Liver (tissue), 9 donors: ENCODE results near the gene MAGIX. TPM values are rescaled to one million over a fixed set of nuclear protein-coding genes. Genes with fewer than 3 reads are reported as not detected.

Source experiments
- DNase-seq: peaks from one replicate; pipeline ENCODE4 v3.0.0-alpha.2; 2017; ENCODE audit warnings: low spot score
- H3K27ac ChIP-seq, 2 donors: one replicate each; pipeline ENCODE4 v1.7.0; 2013; ENCODE audit warnings: inconsistent platforms in 2 of 2, low read length in 2 of 2, control low read depth in 1 of 2, low read depth in 1 of 2, mild to moderate bottlenecking in 1 of 2
- H3K27me3 ChIP-seq, 4 donors: one replicate each; pipeline versions ENCODE4 v1.6.1 to v1.7.0; 2013; ENCODE audit warnings: low read length in 3 of 4, inconsistent platforms in 1 of 4, mild to moderate bottlenecking in 1 of 4, moderate library complexity in 1 of 4; ENCODE audit not compliant: control insufficient read depth in 4 of 4, insufficient read depth in 4 of 4
- H3K36me3 ChIP-seq, 4 donors: one replicate each; pipeline versions ENCODE4 v1.6.1 to v1.7.0; 2013; ENCODE audit warnings: low read length in 3 of 4, mild to moderate bottlenecking in 3 of 4, low read depth in 1 of 4, moderate library complexity in 1 of 4; ENCODE audit not compliant: control insufficient read depth in 4 of 4, insufficient read depth in 3 of 4
- H3K4me1 ChIP-seq, 4 donors: one replicate each; pipeline versions ENCODE4 v1.6.1 to v1.7.0; 2013; ENCODE audit warnings: low read length in 3 of 4, mild to moderate bottlenecking in 3 of 4, moderate library complexity in 1 of 4; ENCODE audit not compliant: control insufficient read depth in 4 of 4, insufficient read depth in 4 of 4
- H3K4me3 ChIP-seq, 3 donors: one replicate each; pipeline versions ENCODE4 v1.6.1 to v1.7.0; 2013; ENCODE audit warnings: low read length in 3 of 3, control low read depth in 1 of 3, low read depth in 1 of 3, mild to moderate bottlenecking in 1 of 3
- H3K9ac ChIP-seq, 2 donors: one replicate each; pipeline ENCODE4 v1.7.0; 2013; ENCODE audit warnings: low read length in 2 of 2, mild to moderate bottlenecking in 2 of 2, moderate library complexity in 2 of 2, control low read depth in 1 of 2, low read depth in 1 of 2
- H3K9me3 ChIP-seq, 4 donors: one replicate each; pipeline versions ENCODE4 v1.6.1 to v1.7.0; 2013; ENCODE audit warnings: low read length in 3 of 4; ENCODE audit not compliant: control insufficient read depth in 4 of 4
- ATF3 ChIP-seq: IDR thresholded peaks from 2 replicates; pipeline ENCODE4 v1.6.1; 2016; ENCODE audit warnings: antibody characterized with exemption
- CTCF ChIP-seq: fragments of 150-350 bp; IDR thresholded peaks from 2 replicates; pipeline ENCODE4 v1.5.1; 2017; ENCODE audit warnings: improper control_type of control experiment, low read depth, low read length; ENCODE audit not compliant: missing input control
- EGR1 ChIP-seq, 2 donors: IDR thresholded peaks; 2 replicates each; pipeline ENCODE4 v1.6.1; 2016 to 2018; ENCODE audit warnings: antibody characterized with exemption in 2 of 2, low read depth in 2 of 2
- FOXA1 ChIP-seq: IDR thresholded peaks from 2 replicates; pipeline ENCODE4 v1.6.1; 2016; ENCODE audit warnings: antibody characterized with exemption
- FOXA2 ChIP-seq: IDR thresholded peaks from 2 replicates; pipeline ENCODE4 v1.6.1; 2016; ENCODE audit warnings: antibody characterized with exemption
- GABPA ChIP-seq, 2 donors: IDR thresholded peaks in 1 of 2; conservative IDR thresholded peaks in 1 of 2; 2 replicates each; pipeline ENCODE4 v1.6.1; 2016; ENCODE audit warnings: antibody characterized with exemption in 2 of 2, mild to moderate bottlenecking in 1 of 2, moderate library complexity in 1 of 2
- HNF4A ChIP-seq, 2 donors: conservative IDR thresholded peaks; 2 replicates each; pipeline ENCODE4 v1.6.1; 2016; ENCODE audit warnings: antibody characterized with exemption in 2 of 2, mild to moderate bottlenecking in 2 of 2
- HNF4G ChIP-seq: IDR thresholded peaks from 2 replicates; pipeline ENCODE4 v1.6.1; 2016; ENCODE audit warnings: antibody characterized with exemption
- JUND ChIP-seq, 2 donors: IDR thresholded peaks; 2 replicates each; pipeline ENCODE4 v1.6.1; 2016; ENCODE audit warnings: antibody characterized with exemption in 2 of 2
- MAX ChIP-seq: IDR thresholded peaks from 2 replicates; pipeline ENCODE4 v1.6.1; 2016; ENCODE audit warnings: antibody characterized with exemption
- NR2F2 ChIP-seq: IDR thresholded peaks from 2 replicates; pipeline ENCODE4 v1.6.1; 2016; ENCODE audit warnings: antibody characterized with exemption
- RAD21 ChIP-seq, 2 donors: IDR thresholded peaks; 2 replicates each; pipeline ENCODE4 v1.6.1; 2016; ENCODE audit warnings: antibody characterized with exemption in 2 of 2, mild to moderate bottlenecking in 2 of 2
- REST ChIP-seq: IDR thresholded peaks from 2 replicates; pipeline ENCODE4 v1.6.1; 2016; ENCODE audit warnings: antibody characterized with exemption, mild to moderate bottlenecking
- RXRA ChIP-seq, 2 donors: IDR thresholded peaks; 2 replicates each; pipeline ENCODE4 v1.6.1; 2017 to 2018; ENCODE audit warnings: antibody characterized with exemption in 2 of 2, mild to moderate bottlenecking in 1 of 2
- SP1 ChIP-seq: IDR thresholded peaks from 2 replicates; pipeline ENCODE4 v1.6.1; 2018; ENCODE audit warnings: antibody characterized with exemption, mild to moderate bottlenecking
- TAF1 ChIP-seq: conservative IDR thresholded peaks from 2 replicates; pipeline ENCODE4 v1.6.1; 2016; ENCODE audit warnings: antibody characterized with exemption, mild to moderate bottlenecking
- YY1 ChIP-seq: IDR thresholded peaks from 2 replicates; pipeline ENCODE4 v1.6.1; 2016; ENCODE audit warnings: antibody characterized with exemption, mild to moderate bottlenecking
- ZBTB33 ChIP-seq: IDR thresholded peaks from 2 replicates; pipeline ENCODE4 v1.6.1; 2016; ENCODE audit warnings: antibody characterized with exemption
- WGBS: extraction: QIAGEN DNeasy Blood & Tissue Kit; methylation state at CpG from one replicate; pipeline ENCODE4 v1.1.7; 2013; 5-methylcytosine and 5-hydroxymethylcytosine counted together
- polyA plus RNA-seq, 2 donors: library from polyadenylated mRNA; stranded (reverse) in 1 of 2; unstranded in 1 of 2; fragments of 200-250 nt in 1 of 2; fragments of >200 nt in 1 of 2; fragmentation: Nextera tagmentation in 1 of 2; extraction: Ambion mirVana in 1 of 2; gene quantifications; one replicate each; pipeline versions ENCODE4 v1.2.1 to v1.2.3, GENCODE V29; 2013 to 2015
- total RNA-seq, 2 donors: library from RNA; depleted of rRNA; stranded (reverse); fragments of >200 nt; gene quantifications; one replicate each; pipeline ENCODE4 v1.2.3, GENCODE V29; 2014
- donor health status: healthy.
- donor health status: healthy.
- donor health status: healthy.
- donor health status: healthy.
- donor health status: healthy.

Gene MAGIX
- total and polyA plus RNA-seq, 4 donors, result 2.9 to 10.8 (median 7.9) TPM

- no peak for TF ChIP-seq NR2F2
- no peak for TF ChIP-seq FOXA1
- TF ChIP-seq RAD21 (IDR thresholded peaks at IDR 0.05), result no peak
- TF ChIP-seq JUND (IDR thresholded peaks at IDR 0.05), result no peak
- no peak for TF ChIP-seq TAF1
- no peak for TF ChIP-seq SP1
- no peak for TF ChIP-seq EGR1 (IDR thresholded peaks at IDR 0.05; ENCODE audit: low read depth in 2 of 2)
- no peak for TF ChIP-seq ZBTB33
Observed at GRCh38 chrX:49203536-49203935, 41.0 kb downstream of the MAGIX start (continued).

GRCh38 chrX:49204017-49204416 is 41.5 kb downstream of the MAGIX start:
- Histone ChIP-seq H3K36me3 (no peaks in the 10 kb centered on the region), H3K27me3 (no peaks in the 10 kb centered on the region), H3K4me3 (no peak overlapping the region), H3K27ac (no peak overlapping the region), H3K9me3 (no peaks in the 10 kb centered on the region), H3K4me1 (peaks cover 0 to 4% (median 2%) of the 10 kb centered on the region in 4 donors), H3K9ac (no peak overlapping the region)
- 84% methylated on average over 6 of the region's 6 CpGs for WGBS
- DNase-seq, result no peak
- TF ChIP-seq SP1, result no peak
- TF ChIP-seq RAD21 (IDR thresholded peaks at IDR 0.05), result no peak
- TF ChIP-seq FOXA1, result no peak
- TF ChIP-seq NR2F2, result no peak
- no peak for TF ChIP-seq EGR1 (IDR thresholded peaks at IDR 0.05; ENCODE audit: low read depth in 2 of 2)
- TF ChIP-seq HNF4G, result no peak
- TF ChIP-seq GABPA (IDR thresholded peaks at IDR 0.05 in 1 of 2, conservative IDR thresholded peaks at IDR 0.05 in 1 of 2), result no peak
- no peak for TF ChIP-seq YY1
- no peak for TF ChIP-seq RXRA (IDR thresholded peaks at IDR 0.05)

GRCh38 chrX:49204709-49205108 is 42.2 kb downstream of the MAGIX start:
- TF ChIP-seq CTCF, result no peak
- no peak for TF ChIP-seq YY1
- no peak for TF ChIP-seq JUND (IDR thresholded peaks at IDR 0.05)
- no peak for TF ChIP-seq RXRA (IDR thresholded peaks at IDR 0.05)
- no peak for TF ChIP-seq NR2F2
- no peak for TF ChIP-seq TAF1
- TF ChIP-seq HNF4G, result no peak
- no peak for TF ChIP-seq FOXA2
- no peak for TF ChIP-seq RAD21 (IDR thresholded peaks at IDR 0.05)
- no peak for TF ChIP-seq HNF4A (conservative IDR thresholded peaks at IDR 0.05)
- TF ChIP-seq FOXA1, result no peak
- no peak for TF ChIP-seq MAX
- TF ChIP-seq SP1, result no peak
- TF ChIP-seq EGR1 (IDR thresholded peaks at IDR 0.05; ENCODE audit: low read depth in 2 of 2), result no peak
- TF ChIP-seq ATF3, result no peak
- TF ChIP-seq GABPA (IDR thresholded peaks at IDR 0.05 in 1 of 2, conservative IDR thresholded peaks at IDR 0.05 in 1 of 2), result no peak
- no peak for TF ChIP-seq REST
- WGBS, result 63% methylated on average over 4 of the region's 4 CpGs

More at GRCh38 chrX:49204709-49205108, 42.2 kb downstream of the MAGIX start:
- H3K36me3 ChIP-seq, result no peaks in the 10 kb centered on the region
- no peak overlapping the region for H3K4me3 ChIP-seq
- peaks cover 0 to 3% (median under 1%) of the 10 kb centered on the region in 4 donors for H3K4me1 ChIP-seq
- H3K9ac ChIP-seq, result no peak overlapping the region
- H3K9me3 ChIP-seq, result no peaks in the 10 kb centered on the region
- no peak for DNase-seq
- no peak overlapping the region for H3K27ac ChIP-seq
- H3K27me3 ChIP-seq, result no peaks in the 10 kb centered on the region
